ENCODE measurements around the gene SLC5A10. TPM values are rescaled to one million over a fixed set of nuclear protein-coding genes. Genes with fewer than 3 reads are reported as not detected.

SLC5A10 gene
- total RNA-seq (not detected), total RNA-seq (0 to 0.85 (median 0.04) reads per million in 172 experiments)
- 1.5 TPM for polyA plus RNA-seq (2013, experiment 1 of 2)
- polyA plus RNA-seq (2013, experiment 2 of 2) = 2.1 TPM

GRCh38 chr17:18951941-18952842 lies at the start of gene SLC5A10:
SLC5A10 (plus strand) TSS chr17:18952165; CDS start chr17:18952206, 41 bp downstream.
- no peak for TF ChIP-seq CTCF (IDR thresholded peaks at IDR 0.05)
- no peak within 1 kb of the TSS for H3K27ac ChIP-seq (ENCODE audit: low read depth in 1 of 2, low read length in 2 of 2)
- peaks cover 50% of the 10 kb centered on the region for H3K4me1 ChIP-seq (ENCODE audit: insufficient read depth, low read length)
- H3K27me3 ChIP-seq (ENCODE audit: control insufficient read depth in 1 of 2, insufficient read depth in 2 of 2, low read length in 2 of 2) = no peaks in the 10 kb centered on the region
- no peaks in the 10 kb centered on the region for H3K9me3 ChIP-seq (ENCODE audit: control insufficient read depth in 1 of 2, insufficient read depth in 1 of 2, low read length in 2 of 2)
- no peaks in the 10 kb centered on the region for H3K27me3 Mint-ChIP-seq
- H3K36me3 ChIP-seq (ENCODE audit: insufficient read depth, low read length) = no peaks in the 10 kb centered on the region
- H3K4me3 ChIP-seq (ENCODE audit: low read length) = no peak within 1 kb of the TSS
- no peak within 1 kb of the TSS for H3K27ac Mint-ChIP-seq
- H3K9me3 Mint-ChIP-seq = no peaks in the 10 kb centered on the region
- intact Hi-C loops (cut with DNase I, micrococcal nuclease) = loop anchor here in 1 of 2 experiments (10.0 kb wide), 1 partner anchor 137 kb away; no protein-coding TSS in a partner anchor
- CTCF ChIA-PET = no interaction called here
- H3K36me3 Mint-ChIP-seq (ENCODE audit: low read depth) = no peaks in the 10 kb centered on the region
- no peak within 1 kb of the TSS for H3K4me3 Mint-ChIP-seq
- POLR2A ChIA-PET = no interaction called here
- H3K4me1 Mint-ChIP-seq (ENCODE audit: low read depth) = peaks cover 34% of the 10 kb centered on the region
- DNase-seq (no peak), ATAC-seq (ENCODE audit: poor library complexity) (no peak)

- TF ChIP-seq CTCF (IDR thresholded peaks at IDR 0.05) = no peak
- DNase-seq (no peak), ATAC-seq (ENCODE audit: poor library complexity) (no peak)
- H3K9me3 Mint-ChIP-seq = no peaks in the 10 kb centered on the region
- Histone ChIP-seq H3K27ac (ENCODE audit: low read depth in 1 of 2, low read length in 2 of 2) (no peak overlapping the region), H3K4me3 (ENCODE audit: low read length) (no peak overlapping the region), H3K27me3 (ENCODE audit: control insufficient read depth in 1 of 2, insufficient read depth in 2 of 2, low read length in 2 of 2) (no peaks in the 10 kb centered on the region), H3K4me1 (ENCODE audit: insufficient read depth, low read length) (peaks cover 45% of the 10 kb centered on the region), H3K36me3 (ENCODE audit: insufficient read depth, low read length) (peaks cover 40% of the 10 kb centered on the region), H3K9me3 (ENCODE audit: control insufficient read depth in 1 of 2, insufficient read depth in 1 of 2, low read length in 2 of 2) (no peaks in the 10 kb centered on the region)
- H3K4me1 Mint-ChIP-seq (ENCODE audit: low read depth) = peaks cover 46% of the 10 kb centered on the region
- no peak overlapping the region for H3K27ac Mint-ChIP-seq
- no peaks in the 10 kb centered on the region for H3K27me3 Mint-ChIP-seq
- H3K4me3 Mint-ChIP-seq = no peak overlapping the region
- intact Hi-C loops (cut with DNase I, micrococcal nuclease) = loop anchor here in 1 of 2 experiments (10.0 kb wide), 1 partner anchor 100 kb away; the partner anchor contains the start of gene FAM83G
- H3K36me3 Mint-ChIP-seq (ENCODE audit: low read depth) = peaks cover 71% of the 10 kb centered on the region
- POLR2A ChIA-PET = no interaction called here
- CTCF ChIA-PET = no interaction called here
These were observed 47.5 kb upstream of the SLC5A10 start for GRCh38 chr17:18904482-18904881.

GRCh38 chr17:18905226-18905625 lies 46.7 kb upstream of the SLC5A10 start:
- Mint-ChIP-seq H3K4me3 (no peak overlapping the region), H3K4me1 (ENCODE audit: low read depth) (peaks cover 43% of the 10 kb centered on the region), H3K36me3 (ENCODE audit: low read depth) (peaks cover 70% of the 10 kb centered on the region), H3K27ac (no peak overlapping the region), H3K27me3 (no peaks in the 10 kb centered on the region), H3K9me3 (no peaks in the 10 kb centered on the region)
- DNase-seq = no peak
- no peaks in the 10 kb centered on the region for H3K27me3 ChIP-seq (ENCODE audit: control insufficient read depth in 1 of 2, insufficient read depth in 2 of 2, low read length in 2 of 2)
- no peak overlapping the region for H3K4me3 ChIP-seq (ENCODE audit: low read length)
- TF ChIP-seq CTCF (IDR thresholded peaks at IDR 0.05) = no peak
- H3K9me3 ChIP-seq (ENCODE audit: control insufficient read depth in 1 of 2, insufficient read depth in 1 of 2, low read length in 2 of 2) = no peaks in the 10 kb centered on the region
- ATAC-seq (ENCODE audit: poor library complexity) = no peak
- CTCF ChIA-PET = no interaction called here
- H3K4me1 ChIP-seq (ENCODE audit: insufficient read depth, low read length) = peaks cover 38% of the 10 kb centered on the region
- no peak overlapping the region for H3K27ac ChIP-seq (ENCODE audit: low read depth in 1 of 2, low read length in 2 of 2)
- POLR2A ChIA-PET = no interaction called here
- peaks cover 40% of the 10 kb centered on the region for H3K36me3 ChIP-seq (ENCODE audit: insufficient read depth, low read length)
- intact Hi-C loops (cut with DNase I, micrococcal nuclease) = loop anchor here in 1 of 2 experiments (10.0 kb wide), 1 partner anchor 100 kb away; the partner anchor contains the start of gene FAM83G
